ENCODE data around the gene PDK2.

- no peak for TF ChIP-seq POLR2A (IDR thresholded peaks at IDR 0.05)
- TF ChIP-seq CTCF (IDR thresholded peaks at IDR 0.05): no peak
Measured at GRCh38 chr17:50071692-50072091, 23.5 kb upstream of the PDK2 start.
